Cardiac muscle cell (in vitro differentiated cells and primary cell): Measurements from ENCODE around the gene C1QTNF2. TPM values are rescaled to one million over a fixed set of nuclear protein-coding genes. Genes with fewer than 3 reads are reported as not detected.

Experiments
- DNase-seq, 2 donors: peaks; one replicate each; pipeline versions ENCODE4 v3.0.0 to v3.0.0-alpha.2; 2010 to 2017; ENCODE audit warnings: low read depth in 1 of 2, low spot score in 1 of 2
- H3K27ac ChIP-seq: fragments of 200-600 bp; sonication (generic); 2 replicates; pipeline ENCODE4 v1.5.1; 2016
- H3K27me3 ChIP-seq: fragments of 200-600 bp; sonication (generic); 2 replicates; pipeline ENCODE4 v1.6.0; 2016; ENCODE audit warnings: control low read depth
- H3K36me3 ChIP-seq: fragments of 200-600 bp; sonication (generic); 2 replicates; pipeline ENCODE4 v1.5.1; 2016; ENCODE audit warnings: control low read depth
- H3K4me1 ChIP-seq: fragments of 200-600 bp; sonication (generic); 2 replicates; pipeline ENCODE4 v1.8.1; 2017; ENCODE audit warnings: low read depth, mild to moderate bottlenecking, mixed run types
- H3K4me3 ChIP-seq: fragments of 200-600 bp; sonication (generic); 2 replicates; pipeline ENCODE4 v1.5.1; 2016; ENCODE audit warnings: mild to moderate bottlenecking
- H3K9me3 ChIP-seq: fragments of 200-600 bp; sonication (generic); 2 replicates; pipeline ENCODE4 v1.5.1; 2017; ENCODE audit warnings: low read depth, mild to moderate bottlenecking, control low read depth
- polyA plus RNA-seq: library from polyadenylated mRNA; unstranded; fragments of >200 nt; fragmentation: Nextera tagmentation; extraction: Ambion mirVana; gene quantifications from 2 replicates; pipeline ENCODE4 v1.2.1, GENCODE V29; 2016
- total RNA-seq: library from RNA; depleted of rRNA; stranded (reverse); fragments of >200 nt; gene quantifications from 2 replicates; pipeline ENCODE4 v1.2.3, GENCODE V29; 2016
- TF ChIP-seq, protein P1 (sequence below): IDR thresholded peaks from 2 replicates; pipeline ENCODE4 v1.5.1; 2012; ENCODE audit warnings: low read depth, mild to moderate bottlenecking, low read length

Gene C1QTNF2
- total and polyA plus RNA-seq, 2 experiments from 2014 or later = 0.24 TPM; not detected in 1

DNA sequence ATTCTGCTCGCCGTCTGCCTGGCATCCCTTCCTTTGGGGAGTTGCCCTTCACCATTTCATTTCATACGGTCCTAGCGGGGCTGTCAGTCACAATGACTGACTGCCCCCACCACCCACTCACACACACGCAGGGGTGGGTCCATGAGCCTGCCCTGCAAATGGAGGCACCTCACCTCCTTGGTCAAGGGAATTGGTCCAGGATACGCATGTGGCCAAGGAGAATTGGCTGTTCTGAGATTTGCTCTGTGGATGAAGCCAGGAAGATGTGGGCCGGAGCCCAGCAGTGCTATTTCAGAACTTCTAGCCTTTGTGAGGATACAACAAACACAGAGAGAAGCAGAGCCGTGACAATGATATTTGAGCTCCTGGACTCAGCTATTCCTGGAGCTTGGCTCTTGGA is 17.0 kb downstream of the C1QTNF2 start:
- no peaks in the 10 kb centered on the region for H3K9me3 ChIP-seq
- no peak overlapping the region for H3K27ac ChIP-seq
- H3K4me1 ChIP-seq = no peaks in the 10 kb centered on the region
- no peak for DNase-seq
- H3K27me3 ChIP-seq = no peaks in the 10 kb centered on the region
- H3K36me3 ChIP-seq = no peaks in the 10 kb centered on the region
- TF ChIP-seq, protein P1, sequence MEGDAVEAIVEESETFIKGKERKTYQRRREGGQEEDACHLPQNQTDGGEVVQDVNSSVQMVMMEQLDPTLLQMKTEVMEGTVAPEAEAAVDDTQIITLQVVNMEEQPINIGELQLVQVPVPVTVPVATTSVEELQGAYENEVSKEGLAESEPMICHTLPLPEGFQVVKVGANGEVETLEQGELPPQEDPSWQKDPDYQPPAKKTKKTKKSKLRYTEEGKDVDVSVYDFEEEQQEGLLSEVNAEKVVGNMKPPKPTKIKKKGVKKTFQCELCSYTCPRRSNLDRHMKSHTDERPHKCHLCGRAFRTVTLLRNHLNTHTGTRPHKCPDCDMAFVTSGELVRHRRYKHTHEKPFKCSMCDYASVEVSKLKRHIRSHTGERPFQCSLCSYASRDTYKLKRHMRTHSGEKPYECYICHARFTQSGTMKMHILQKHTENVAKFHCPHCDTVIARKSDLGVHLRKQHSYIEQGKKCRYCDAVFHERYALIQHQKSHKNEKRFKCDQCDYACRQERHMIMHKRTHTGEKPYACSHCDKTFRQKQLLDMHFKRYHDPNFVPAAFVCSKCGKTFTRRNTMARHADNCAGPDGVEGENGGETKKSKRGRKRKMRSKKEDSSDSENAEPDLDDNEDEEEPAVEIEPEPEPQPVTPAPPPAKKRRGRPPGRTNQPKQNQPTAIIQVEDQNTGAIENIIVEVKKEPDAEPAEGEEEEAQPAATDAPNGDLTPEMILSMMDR = no peak
- no peak overlapping the region for H3K4me3 ChIP-seq

DNA sequence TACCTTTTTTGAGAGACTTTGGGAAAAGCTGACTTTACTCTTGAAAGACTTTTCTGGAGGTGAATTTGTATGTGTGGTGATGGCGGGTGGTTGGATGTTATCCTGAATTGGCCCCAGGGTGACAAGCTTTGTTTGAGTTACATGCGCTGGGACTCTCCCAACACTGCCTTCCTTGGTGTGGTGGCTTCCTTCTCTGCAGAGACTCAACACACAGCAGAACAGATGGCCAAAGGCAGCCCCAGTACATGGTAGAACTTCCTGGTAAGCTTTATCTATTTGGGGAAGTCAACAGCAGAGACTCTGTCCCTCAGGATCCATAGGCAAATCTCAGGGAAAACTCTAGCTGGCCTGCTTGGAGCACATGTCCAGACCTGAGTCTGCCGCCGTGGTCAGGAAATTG is 18.1 kb downstream of the C1QTNF2 start:
- Histone ChIP-seq H3K27me3 (no peaks in the 10 kb centered on the region), H3K36me3 (no peaks in the 10 kb centered on the region), H3K4me3 (no peak overlapping the region), H3K4me1 (no peaks in the 10 kb centered on the region), H3K9me3 (no peaks in the 10 kb centered on the region), H3K27ac (no peak overlapping the region)
- TF ChIP-seq, protein P1 = no peak
- no peak for DNase-seq

DNA sequence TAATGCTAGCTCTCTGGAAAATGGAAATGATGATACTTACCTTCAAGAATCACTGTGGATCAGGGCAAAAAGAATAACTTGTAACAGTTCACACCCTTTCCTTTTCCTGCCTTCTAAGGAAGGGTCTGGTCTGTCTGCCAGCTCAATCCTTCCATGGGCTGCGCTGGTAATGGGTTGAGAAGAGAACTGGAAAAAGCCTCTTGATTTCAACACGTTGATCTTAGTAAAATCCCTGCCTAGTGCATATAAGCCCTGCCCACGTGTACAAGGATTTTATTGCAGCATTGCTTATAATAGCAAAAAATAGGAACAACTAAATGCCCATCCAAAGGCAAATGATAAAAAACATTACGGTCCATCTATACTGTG is 20.5 kb downstream of the C1QTNF2 start:
- no peak for DNase-seq
- no peaks in the 10 kb centered on the region for H3K4me1 ChIP-seq
- no peaks in the 10 kb centered on the region for H3K9me3 ChIP-seq
- TF ChIP-seq, protein P1 = no peak
- no peak overlapping the region for H3K4me3 ChIP-seq
- H3K27ac ChIP-seq = no peak overlapping the region
- no peaks in the 10 kb centered on the region for H3K36me3 ChIP-seq
- no peaks in the 10 kb centered on the region for H3K27me3 ChIP-seq

DNA sequence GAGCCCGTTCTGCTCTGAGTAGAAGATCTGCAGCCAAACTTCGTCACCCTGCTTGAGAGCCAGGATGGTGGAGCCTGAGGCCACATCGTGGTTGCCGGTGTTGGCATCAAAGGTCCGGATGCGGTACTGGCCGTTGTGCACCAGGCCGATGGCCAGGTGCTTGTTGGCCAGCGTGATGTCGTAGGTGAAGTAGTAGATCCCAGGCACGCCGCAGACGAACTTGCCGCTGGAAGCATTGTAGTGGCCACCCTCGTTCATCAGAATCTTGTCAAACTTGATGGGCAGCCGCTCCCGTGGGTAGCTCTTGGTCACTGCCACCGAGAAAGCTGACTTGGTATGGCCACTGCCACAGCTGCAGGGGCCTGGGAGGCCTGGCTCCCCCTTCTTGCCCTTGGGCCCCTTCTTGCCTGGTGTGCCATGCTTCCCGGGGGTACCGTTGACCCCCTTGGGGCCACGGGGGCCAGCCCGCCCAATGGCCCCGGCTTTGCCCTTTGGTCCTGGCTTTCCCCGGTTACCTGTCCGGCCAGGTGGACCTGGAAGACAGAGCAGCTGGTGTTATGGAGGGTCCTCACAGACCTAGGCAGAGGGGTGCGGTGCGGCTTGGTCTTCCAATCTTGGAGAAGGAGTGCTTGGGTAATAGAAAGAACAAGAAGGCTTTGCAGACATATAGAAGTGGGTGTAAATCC is 21.0 kb downstream of the C1QTNF2 start:
- H3K27ac ChIP-seq = no peak overlapping the region
- no peaks in the 10 kb centered on the region for H3K27me3 ChIP-seq
- DNase-seq = no peak
- TF ChIP-seq, protein P1 = no peak
- H3K4me3 ChIP-seq = no peak overlapping the region
- H3K9me3 ChIP-seq = no peaks in the 10 kb centered on the region
- H3K4me1 ChIP-seq = no peaks in the 10 kb centered on the region
- no peaks in the 10 kb centered on the region for H3K36me3 ChIP-seq

DNA sequence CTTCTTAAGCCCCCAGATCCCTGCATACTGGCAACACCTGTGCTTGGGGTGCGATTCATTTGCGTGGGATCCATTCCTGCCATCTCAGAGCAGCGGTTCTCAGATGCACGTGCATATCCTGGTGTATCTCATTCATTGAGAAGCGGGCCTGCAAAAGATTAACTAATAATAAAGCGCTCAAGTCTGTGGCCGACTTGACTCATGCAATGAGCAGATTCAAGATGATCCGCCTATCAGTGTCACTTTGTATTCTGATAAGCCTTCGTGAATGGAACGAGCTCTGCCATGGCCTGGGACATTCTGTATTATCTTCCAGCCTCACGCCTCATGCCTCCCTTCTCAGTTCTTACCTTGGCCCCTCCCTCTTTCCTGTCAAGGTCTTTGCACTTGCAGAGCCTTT is 22.3 kb downstream of the C1QTNF2 start:
- H3K36me3 ChIP-seq = no peaks in the 10 kb centered on the region
- no peak for DNase-seq
- H3K27me3 ChIP-seq = no peaks in the 10 kb centered on the region
- H3K9me3 ChIP-seq = no peaks in the 10 kb centered on the region
- TF ChIP-seq, protein P1 = no peak
- H3K4me1 ChIP-seq = no peaks in the 10 kb centered on the region
- no peak overlapping the region for H3K4me3 ChIP-seq
- H3K27ac ChIP-seq = no peak overlapping the region

DNA sequence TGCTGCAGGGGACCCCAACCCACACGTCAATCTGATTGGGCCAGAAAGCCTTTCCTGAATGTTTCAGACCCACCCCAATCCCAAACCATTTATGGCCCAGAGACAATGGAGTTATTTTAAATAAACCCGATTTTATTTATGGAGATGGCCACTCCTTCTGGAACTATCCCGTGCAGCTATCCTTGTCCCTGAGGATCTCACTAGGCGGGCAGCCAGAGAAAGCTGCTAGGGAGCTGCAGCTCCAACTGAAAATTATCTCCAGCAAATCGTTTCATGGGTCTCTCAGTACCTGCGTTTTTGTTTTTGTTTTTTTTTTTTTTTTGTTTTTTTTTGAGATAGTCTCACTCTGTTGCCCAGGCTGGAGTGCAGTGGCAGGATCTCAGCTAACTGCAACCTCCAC is 23.0 kb downstream of the C1QTNF2 start:
- Histone ChIP-seq H3K4me3 (no peak overlapping the region), H3K27me3 (no peaks in the 10 kb centered on the region), H3K9me3 (no peaks in the 10 kb centered on the region), H3K4me1 (no peaks in the 10 kb centered on the region), H3K36me3 (no peaks in the 10 kb centered on the region), H3K27ac (no peak overlapping the region)
- DNase-seq = no peak
- TF ChIP-seq, protein P1 = no peak
